Endodermal cell (in vitro differentiated cells): Measurements from ENCODE around the gene PCBP3. TPM values are rescaled to one million over a fixed set of nuclear protein-coding genes. Genes with fewer than 3 reads are reported as not detected.
"Not testable (repeated sequence)": the region's sequence is repeated elsewhere in the genome, so short reads cannot be mapped to it uniquely, and the experiment has no call there.

Experiments
- DNase-seq: peaks from one replicate; pipeline ENCODE4 v3.0.0-alpha.2; 2017
- H3K27ac ChIP-seq: 2 replicates; pipeline ENCODE4 v1.5.1; 2013; ENCODE audit warnings: mild to moderate bottlenecking, low read depth, low read length, moderate library complexity
- H3K27me3 ChIP-seq: 2 replicates; pipeline ENCODE4 v1.6.1; 2013; ENCODE audit warnings: mild to moderate bottlenecking, low read length, moderate library complexity; ENCODE audit not compliant: insufficient read depth, control insufficient read depth, poor library complexity, severe bottlenecking
- H3K36me3 ChIP-seq: 2 replicates; pipeline ENCODE4 v1.7.0; 2013; ENCODE audit warnings: mild to moderate bottlenecking, low read length, moderate library complexity; ENCODE audit not compliant: control insufficient read depth, insufficient read depth
- H3K4me1 ChIP-seq: one replicate; pipeline ENCODE4 v1.7.0; 2013; ENCODE audit warnings: low read length; ENCODE audit not compliant: control insufficient read depth, insufficient read depth
- H3K4me3 ChIP-seq: 2 replicates; pipeline ENCODE4 v1.5.1; 2013; ENCODE audit warnings: mild to moderate bottlenecking, low read length, moderate library complexity
- H3K9ac ChIP-seq: 2 replicates; pipeline ENCODE4 v1.6.1; 2013; ENCODE audit warnings: mild to moderate bottlenecking, low read length, moderate library complexity; ENCODE audit not compliant: poor library complexity, severe bottlenecking; ENCODE audit errors: extremely low read depth
- H3K9me3 ChIP-seq: 2 replicates; pipeline ENCODE4 v1.6.1; 2013; ENCODE audit warnings: mild to moderate bottlenecking, low read length, moderate library complexity; ENCODE audit not compliant: control insufficient read depth
- H3K27ac Mint-ChIP-seq: 2 replicates; pipeline ENCODE4 v1.8.0; 2020; ENCODE audit warnings: mixed read lengths
- H3K27me3 Mint-ChIP-seq: 2 replicates; pipeline ENCODE4 v1.8.0; 2021; ENCODE audit warnings: mild to moderate bottlenecking, mixed read lengths; ENCODE audit not compliant: insufficient read depth
- H3K36me3 Mint-ChIP-seq: 2 replicates; pipeline ENCODE4 v1.8.0; 2020; ENCODE audit warnings: low read depth, mixed read lengths
- H3K4me1 Mint-ChIP-seq: 2 replicates; pipeline ENCODE4 v1.8.0; 2020; ENCODE audit warnings: mixed read lengths
- H3K4me3 Mint-ChIP-seq: 2 replicates; pipeline ENCODE4 v1.8.0; 2020; ENCODE audit warnings: mild to moderate bottlenecking, moderate library complexity, mixed read lengths
- H3K9me3 Mint-ChIP-seq: 2 replicates; pipeline ENCODE4 v1.8.0; 2020; ENCODE audit warnings: mild to moderate bottlenecking, mixed read lengths
- WGBS, 2 experiments: methylation state at CpG; one replicate each; pipeline versions ENCODE4 v1.1.5 to v1.1.7; 2013; ENCODE audit warnings: missing lambda C conversion rate in 2 of 2, mixed read lengths in 1 of 2; ENCODE audit not compliant: insufficient coverage in 1 of 2, insufficient read length in 1 of 2; 5-methylcytosine and 5-hydroxymethylcytosine counted together
- total RNA-seq, 2 donors: library from RNA; stranded (reverse); fragmentation: NEBNext Ultra II Directional in 1 of 2; extraction: Animal tissue kit (Norgen Biotek cat#: 25700) in 1 of 2; gene quantifications; 2 replicates in 1 of 2; 3 replicates in 1 of 2; pipeline ENCODE4 v1.2.1, GENCODE V29; 2021
- TF ChIP-seq, protein P1 (sequence below): fragments of 200-600 bp; sonication (generic); conservative IDR thresholded peaks from 2 replicates; pipeline ENCODE4 v1.5.0; 2021; ENCODE audit warnings: antibody characterized with exemption, mild to moderate bottlenecking

The PCBP3 gene
- total RNA-seq, 2 donors from 2014 or later: 2.1 to 10.6 TPM

DNA sequence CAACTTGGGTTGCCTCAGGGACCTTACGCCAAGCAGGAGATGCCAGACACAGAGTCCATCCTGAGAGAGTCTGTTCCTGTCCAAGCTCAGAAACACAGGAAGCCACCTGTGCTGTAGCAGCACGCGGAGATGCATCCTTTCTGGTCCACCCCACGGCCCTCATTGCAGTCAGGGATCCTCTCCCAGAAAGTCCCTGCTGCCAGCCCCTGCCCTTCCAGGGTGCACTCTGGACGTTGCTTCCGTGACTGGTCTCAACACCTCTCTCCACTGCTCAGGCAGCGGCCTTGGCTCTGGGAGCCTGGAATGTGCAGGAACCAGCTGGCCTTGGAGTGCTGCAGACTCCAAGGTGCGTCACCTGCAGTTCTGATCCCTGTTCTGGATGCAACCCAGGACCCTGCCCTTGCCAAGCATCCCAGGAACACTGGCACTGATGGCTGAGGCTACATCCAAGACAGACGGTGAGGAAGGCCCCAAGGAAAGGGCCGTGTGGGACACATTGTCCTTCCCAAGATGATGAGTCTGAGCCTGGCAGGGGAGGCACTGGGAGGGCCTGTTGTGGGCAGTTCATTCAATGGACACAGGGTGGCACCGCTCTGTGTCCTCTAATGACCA, 316.4 kb downstream of the PCBP3 start:
- DNase-seq: no peak
- Mint-ChIP-seq H3K9me3 (peaks cover 75% of the 10 kb centered on the region), H3K27ac (no peak overlapping the region), H3K4me3 (no peak overlapping the region), H3K4me1 (no peaks in the 10 kb centered on the region), H3K36me3 (peaks cover 2% of the 10 kb centered on the region), H3K27me3 (peaks cover 18% of the 10 kb centered on the region)
- Histone ChIP-seq H3K9ac (no peak overlapping the region), H3K36me3 (no peaks in the 10 kb centered on the region), H3K4me1 (no peaks in the 10 kb centered on the region), H3K27me3 (no peaks in the 10 kb centered on the region), H3K27ac (no peak overlapping the region), H3K4me3 (no peak overlapping the region), H3K9me3 (peaks cover 26% of the 10 kb centered on the region)
- TF ChIP-seq, protein P1, sequence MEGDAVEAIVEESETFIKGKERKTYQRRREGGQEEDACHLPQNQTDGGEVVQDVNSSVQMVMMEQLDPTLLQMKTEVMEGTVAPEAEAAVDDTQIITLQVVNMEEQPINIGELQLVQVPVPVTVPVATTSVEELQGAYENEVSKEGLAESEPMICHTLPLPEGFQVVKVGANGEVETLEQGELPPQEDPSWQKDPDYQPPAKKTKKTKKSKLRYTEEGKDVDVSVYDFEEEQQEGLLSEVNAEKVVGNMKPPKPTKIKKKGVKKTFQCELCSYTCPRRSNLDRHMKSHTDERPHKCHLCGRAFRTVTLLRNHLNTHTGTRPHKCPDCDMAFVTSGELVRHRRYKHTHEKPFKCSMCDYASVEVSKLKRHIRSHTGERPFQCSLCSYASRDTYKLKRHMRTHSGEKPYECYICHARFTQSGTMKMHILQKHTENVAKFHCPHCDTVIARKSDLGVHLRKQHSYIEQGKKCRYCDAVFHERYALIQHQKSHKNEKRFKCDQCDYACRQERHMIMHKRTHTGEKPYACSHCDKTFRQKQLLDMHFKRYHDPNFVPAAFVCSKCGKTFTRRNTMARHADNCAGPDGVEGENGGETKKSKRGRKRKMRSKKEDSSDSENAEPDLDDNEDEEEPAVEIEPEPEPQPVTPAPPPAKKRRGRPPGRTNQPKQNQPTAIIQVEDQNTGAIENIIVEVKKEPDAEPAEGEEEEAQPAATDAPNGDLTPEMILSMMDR: no peak
- WGBS, 2 experiments: 88 to 95% methylated on average over 5 to 11 of the region's 11 CpGs

DNA sequence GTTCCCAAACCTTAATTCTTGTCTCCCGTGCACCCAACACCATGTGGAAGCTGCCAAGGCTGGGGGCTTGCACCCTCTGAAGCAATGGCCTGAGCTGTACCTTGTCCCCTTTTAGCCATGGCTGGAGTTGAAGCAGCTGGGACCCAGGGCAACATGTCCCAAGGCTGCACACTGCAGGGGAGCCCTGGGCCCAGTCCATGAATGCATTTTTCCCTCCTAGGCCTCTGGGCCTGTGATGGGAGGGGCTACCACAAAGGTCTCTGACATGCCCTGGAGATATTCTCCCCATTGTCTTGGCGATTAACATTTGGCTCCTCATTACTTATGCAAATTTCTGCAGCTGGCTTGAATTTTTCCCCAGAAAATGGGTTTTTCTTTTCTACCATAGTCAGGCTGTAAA, 317.9 kb downstream of the PCBP3 start:
- Mint-ChIP-seq H3K9me3 (peaks cover 84% of the 10 kb centered on the region), H3K27me3 (peaks cover 18% of the 10 kb centered on the region)
- not testable (repeated sequence) for H3K27ac ChIP-seq, H3K27ac Mint-ChIP-seq, DNase-seq, H3K4me3 Mint-ChIP-seq, H3K36me3 Mint-ChIP-seq, H3K9ac ChIP-seq, H3K27me3 ChIP-seq, H3K36me3 ChIP-seq, H3K4me1 Mint-ChIP-seq, H3K4me1 ChIP-seq, H3K4me3 ChIP-seq
- 89% methylated on average over 2 of the region's 2 CpGs for WGBS, 2 experiments
- peaks cover 30% of the 10 kb centered on the region for H3K9me3 ChIP-seq

DNA sequence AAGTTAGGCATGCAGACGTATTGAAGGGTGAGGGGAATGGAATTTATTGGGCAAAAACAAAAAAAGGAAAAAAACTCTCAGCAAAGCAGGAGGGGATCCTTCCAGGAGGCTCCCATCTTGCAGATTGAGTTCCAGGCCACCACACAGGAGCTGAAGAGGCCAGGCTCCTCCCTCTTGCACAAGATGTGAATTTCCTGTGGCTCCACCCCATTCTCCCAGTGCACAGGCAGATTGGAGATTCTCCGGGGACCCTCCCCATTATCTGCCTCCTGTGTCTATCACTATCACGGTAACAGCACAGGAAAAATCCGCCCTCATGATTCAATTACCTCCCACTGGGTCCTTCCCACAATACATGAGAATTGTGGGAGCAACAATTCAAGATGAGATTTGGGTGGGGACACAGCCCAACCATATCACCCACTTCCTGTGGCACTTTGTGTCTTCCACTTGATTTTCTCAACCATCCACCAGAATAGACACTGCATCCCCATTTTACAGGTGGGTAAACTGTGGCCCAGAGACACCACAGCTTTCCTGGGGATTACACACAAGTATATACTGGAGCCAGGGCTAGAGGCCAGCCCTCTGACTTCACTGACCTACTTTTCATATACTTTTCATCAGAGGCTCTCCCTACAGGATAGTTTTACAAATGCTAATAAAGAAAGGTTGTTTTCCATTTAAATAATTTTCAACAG, 319.2 kb downstream of the PCBP3 start:
- TF ChIP-seq, protein P1: no peak
- Histone ChIP-seq H3K27me3 (no peaks in the 10 kb centered on the region), H3K9me3 (peaks cover 30% of the 10 kb centered on the region), H3K4me3 (no peak overlapping the region), H3K4me1 (no peaks in the 10 kb centered on the region), H3K27ac (no peak overlapping the region), H3K9ac (no peak overlapping the region), H3K36me3 (no peaks in the 10 kb centered on the region)
- Mint-ChIP-seq H3K27me3 (peaks cover 11% of the 10 kb centered on the region), H3K4me3 (no peak overlapping the region), H3K36me3 (peaks cover 2% of the 10 kb centered on the region), H3K9me3 (peaks cover 75% of the 10 kb centered on the region), H3K4me1 (no peaks in the 10 kb centered on the region), H3K27ac (no peak overlapping the region)
- no peak for DNase-seq
- 85 to 86% methylated on average over 2 to 4 of the region's 4 CpGs for WGBS, 2 experiments
